A549 (cell line): Measurements from ENCODE around the gene ADGRL2.

ENCODE experiments used
- MAFK ChIP-seq: fragments of 450-650 bp; IDR thresholded peaks from 2 replicates; pipeline ENCODE4 v1.6.1; 2014; ENCODE audit not compliant: partially characterized antibody
- POLR2A ChIP-seq: IDR thresholded peaks from 2 replicates; pipeline ENCODE4 v1.6.1; 2012; ENCODE audit warnings: mild to moderate bottlenecking, low read length

DNA sequence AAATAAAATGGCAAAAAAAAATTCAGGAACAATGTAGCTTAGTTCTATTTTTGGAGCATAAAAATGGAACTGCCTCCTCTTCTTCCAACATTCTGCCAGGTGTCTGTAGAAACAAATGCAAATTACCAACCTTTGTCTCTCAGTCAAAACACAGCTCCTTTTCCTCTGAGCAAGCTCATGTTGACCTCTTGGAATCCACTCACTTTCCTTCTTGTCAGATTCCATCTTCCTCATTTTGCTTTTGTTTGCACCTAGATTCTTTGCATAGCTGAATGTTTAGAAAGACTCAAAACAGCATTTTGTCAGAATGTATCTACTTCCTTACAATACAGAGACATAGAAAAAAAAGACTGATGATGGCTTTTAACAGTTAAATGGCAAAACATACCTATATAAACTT lies 178.2 kb downstream of the ADGRL2 start:
- TF ChIP-seq POLR2A (no peak), MAFK (no peak)
